GM19372 (cell line): ENCODE data around the gene GATA6.
"Not testable (repeated sequence)": the region's sequence is repeated elsewhere in the genome, so short reads cannot be mapped to it uniquely, and the experiment has no call there.

Experiments
- ATAC-seq: cut with Tn5 transposase; IDR thresholded peaks from one replicate; pipeline ENCODE4 v1.9.1; 2021; ENCODE audit warnings: mild to moderate bottlenecking, low read depth, moderate library complexity; ENCODE audit not compliant: unreplicated experiment

GATA6 gene

DNA sequence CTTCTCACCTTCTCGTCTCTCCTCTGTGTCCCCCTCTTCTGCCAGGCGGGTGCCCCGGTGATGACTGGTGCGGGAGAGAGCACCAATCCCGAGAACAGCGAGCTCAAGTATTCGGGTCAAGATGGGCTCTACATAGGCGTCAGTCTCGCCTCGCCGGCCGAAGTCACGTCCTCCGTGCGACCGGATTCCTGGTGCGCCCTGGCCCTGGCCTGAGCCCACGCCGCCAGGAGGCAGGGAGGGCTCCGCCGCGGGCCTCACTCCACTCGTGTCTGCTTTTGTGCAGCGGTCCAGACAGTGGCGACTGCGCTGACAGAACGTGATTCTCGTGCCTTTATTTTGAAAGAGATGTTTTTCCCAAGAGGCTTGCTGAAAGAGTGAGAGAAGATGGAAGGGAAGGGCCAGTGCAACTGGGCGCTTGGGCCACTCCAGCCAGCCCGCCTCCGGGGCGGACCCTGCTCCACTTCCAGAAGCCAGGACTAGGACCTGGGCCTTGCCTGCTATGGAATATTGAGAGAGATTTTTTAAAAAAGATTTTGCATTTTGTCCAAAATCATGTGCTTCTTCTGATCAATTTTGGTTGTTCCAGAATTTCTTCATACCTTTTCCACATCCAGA is 31.3 kb downstream of the GATA6 start:
- ATAC-seq: no peak

DNA sequence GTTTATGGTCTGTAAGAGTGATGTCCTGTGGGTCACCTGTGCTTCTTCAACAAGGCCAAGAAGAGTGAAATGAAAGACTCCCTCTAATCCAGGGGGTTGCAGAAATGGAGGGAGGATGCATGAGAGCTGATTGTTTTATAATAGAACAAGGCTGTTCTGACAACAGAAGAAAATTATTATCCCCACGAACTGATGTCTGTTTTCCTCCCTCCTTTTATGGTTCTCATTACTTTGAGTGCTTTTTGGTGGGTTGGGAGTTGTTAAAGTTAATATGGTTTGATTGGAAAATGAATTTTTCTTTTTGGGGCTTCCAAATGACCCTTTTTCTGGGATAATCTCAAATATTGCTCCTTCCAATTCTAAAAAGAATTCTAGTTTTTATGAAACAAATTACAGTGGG is 33.6 kb downstream of the GATA6 start:
- ATAC-seq: no peak

DNA sequence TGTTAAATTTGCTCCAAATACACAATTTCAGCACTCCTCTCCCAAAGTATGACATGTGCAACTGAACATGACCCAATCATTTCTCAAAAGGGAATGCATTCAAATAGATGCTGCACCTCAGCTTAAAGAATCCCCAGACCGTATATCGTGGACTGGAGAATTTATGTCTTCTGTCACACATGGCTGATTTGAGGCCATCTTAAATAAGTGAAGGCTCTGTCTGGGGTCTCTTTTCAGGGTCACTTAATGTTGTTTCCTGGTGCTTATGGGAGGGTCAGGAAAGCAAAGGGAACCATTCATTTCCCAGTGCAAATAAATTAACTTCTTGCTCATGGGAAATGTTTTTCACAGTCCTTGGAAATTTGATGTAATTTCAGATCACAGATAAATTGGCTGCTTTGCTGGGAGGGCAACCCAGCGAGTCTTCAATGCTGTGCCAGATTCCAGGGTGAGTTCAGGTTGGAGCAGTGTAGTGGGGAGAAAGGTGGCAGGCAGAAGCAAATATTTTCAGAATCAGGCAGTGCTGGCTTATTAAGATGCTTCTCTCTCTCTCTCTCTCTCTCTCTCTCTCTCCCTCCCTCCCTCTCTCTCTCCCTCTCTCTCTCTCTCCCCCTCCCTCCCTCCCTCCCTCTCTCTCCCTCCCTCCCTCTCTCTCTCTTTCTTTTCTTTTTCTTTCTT is 34.3 kb downstream of the GATA6 start:
- ATAC-seq: no peak

DNA sequence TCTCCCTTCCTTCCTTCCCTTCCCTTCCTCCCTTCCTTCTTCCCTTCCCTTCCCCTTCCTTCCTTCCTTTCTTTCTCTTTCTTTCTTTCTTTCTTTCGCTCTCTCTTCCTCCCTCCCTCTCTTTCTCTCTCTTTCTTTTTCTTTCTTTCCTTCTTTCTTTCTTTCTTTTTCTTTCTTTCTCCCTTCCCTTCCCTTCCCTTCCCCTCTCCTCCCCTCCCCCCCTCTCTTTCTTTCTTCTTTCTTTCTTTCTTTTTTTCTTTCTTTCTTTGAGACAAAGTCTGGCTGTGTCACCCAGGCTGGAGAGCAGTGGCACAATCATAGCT is 34.8 kb downstream of the GATA6 start:
- ATAC-seq: no peak

DNA sequence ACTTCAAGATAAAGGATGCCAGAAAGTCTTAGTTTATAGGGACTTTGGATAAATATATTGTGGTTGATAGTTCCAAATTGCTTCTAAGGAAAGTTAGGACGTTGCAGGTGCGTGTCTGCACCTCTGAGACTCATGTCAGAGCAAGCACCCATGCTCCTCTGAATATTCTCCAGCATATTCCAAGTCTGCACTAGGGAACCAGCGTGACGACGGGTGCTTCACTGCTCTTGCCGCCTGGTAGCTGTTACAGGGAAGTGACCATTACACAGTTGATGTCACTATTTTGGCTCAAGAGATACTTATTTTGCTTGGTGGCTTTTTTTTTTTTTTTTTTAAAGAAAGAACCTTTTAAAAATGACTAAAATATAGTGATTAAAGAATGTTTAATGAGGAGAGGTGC is 35.6 kb downstream of the GATA6 start:
- no peak for ATAC-seq

DNA sequence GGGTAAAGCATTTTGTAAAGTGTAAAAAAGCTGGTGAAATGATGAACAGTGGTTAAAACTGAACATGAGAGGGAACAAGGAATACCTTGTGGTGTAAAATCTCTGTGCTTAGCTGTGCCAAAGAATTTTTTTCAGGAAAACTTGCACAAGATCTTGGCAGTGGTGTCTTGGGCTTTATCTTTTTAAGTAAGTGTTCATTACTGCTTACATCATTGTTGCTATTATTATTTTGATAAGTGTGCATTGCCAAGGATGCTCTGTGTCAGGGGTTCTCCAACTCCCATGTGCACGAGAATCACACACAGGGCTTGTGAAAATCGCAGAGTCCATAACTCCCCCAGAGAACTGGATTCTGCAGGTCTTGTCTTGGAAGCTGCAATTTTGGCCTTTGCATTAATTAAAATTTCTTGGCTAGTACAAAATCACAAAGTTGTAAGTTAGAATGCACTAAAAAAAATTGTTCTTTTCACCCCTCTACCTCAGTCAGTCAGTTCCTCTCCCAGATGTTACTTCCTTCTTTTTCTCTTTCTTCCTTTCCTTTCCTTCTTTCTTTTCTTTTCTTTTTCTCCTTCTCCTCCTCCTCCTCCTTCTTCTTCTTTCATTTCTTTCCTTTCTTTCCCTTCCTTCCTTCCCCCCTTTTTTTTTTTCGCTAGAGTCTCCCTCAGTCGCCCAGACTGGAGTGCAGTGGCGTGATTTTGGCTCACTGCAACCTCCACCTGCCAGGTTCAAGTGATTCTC is 37.8 kb downstream of the GATA6 start:
- ATAC-seq: no peak

DNA sequence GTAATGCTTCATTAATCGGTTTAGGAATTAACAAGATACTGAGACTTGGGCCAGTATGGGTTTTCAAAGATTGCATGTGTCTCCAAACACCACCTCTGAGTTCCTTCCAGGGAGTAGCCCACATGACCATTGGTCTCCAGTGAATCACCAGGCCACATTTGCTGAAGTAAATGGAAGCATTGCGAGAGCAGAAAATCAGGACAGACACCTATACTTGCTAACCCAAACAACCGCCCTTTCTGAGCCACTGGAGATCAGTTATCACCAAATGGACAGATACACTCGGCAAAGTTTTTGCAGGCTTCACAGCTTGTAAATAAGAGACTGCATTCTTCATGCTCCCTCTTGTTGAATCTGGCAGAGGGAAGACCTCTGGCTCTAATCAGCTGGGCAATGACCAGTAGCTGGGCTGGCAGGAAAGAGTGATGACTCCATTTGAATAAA is 40.9 kb downstream of the GATA6 start:
- no peak for ATAC-seq

DNA sequence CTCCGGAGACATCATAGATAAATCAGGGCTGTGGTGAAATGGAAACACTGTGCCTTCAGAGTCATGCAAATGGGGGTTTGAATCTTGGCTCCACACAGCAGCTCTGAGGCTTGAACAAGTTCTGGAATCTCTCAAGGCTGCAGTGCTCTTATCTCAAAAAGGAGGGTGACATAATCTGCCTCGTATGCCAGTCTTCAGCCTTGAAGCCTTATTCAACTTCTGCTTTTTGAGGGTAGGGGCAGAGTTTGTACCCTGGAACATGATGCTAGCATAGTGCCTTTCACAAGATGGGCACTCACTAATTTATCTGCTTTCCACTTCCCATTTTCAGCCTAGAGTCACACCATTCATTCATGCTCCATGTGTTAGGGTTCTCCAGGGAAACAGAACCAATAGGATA is 42.3 kb downstream of the GATA6 start:
- ATAC-seq: no peak

DNA sequence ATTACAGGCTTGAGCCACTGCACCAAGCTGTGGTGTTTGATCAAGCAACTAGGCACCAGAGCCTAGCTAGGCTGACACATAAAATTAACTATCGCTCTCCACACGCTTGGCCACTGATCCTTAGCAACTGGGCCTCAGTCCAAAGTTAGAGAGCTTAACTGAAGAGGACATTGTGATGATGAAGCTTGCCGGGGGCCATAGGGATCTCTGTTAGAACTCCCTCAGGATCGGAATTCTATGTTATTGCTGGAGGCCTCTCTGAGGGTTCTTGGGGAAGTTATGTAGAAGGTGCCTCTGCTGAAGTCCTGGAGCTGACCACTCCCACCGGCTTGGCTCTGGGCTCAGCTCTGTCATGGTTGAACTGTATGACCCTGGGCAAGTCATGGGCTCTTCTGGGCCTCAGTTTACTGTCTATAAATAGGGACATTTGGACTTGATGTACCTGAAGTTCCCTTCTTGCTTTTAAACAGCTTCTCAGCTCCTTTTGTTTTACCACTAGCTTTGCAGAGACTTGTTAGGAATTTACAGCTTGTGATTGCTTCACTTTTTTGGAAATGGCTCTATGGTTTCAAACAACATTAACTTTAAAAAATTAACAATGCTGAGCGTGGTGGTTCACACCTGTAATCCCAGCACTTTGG is 44.1 kb downstream of the GATA6 start:
- no peak for ATAC-seq

DNA sequence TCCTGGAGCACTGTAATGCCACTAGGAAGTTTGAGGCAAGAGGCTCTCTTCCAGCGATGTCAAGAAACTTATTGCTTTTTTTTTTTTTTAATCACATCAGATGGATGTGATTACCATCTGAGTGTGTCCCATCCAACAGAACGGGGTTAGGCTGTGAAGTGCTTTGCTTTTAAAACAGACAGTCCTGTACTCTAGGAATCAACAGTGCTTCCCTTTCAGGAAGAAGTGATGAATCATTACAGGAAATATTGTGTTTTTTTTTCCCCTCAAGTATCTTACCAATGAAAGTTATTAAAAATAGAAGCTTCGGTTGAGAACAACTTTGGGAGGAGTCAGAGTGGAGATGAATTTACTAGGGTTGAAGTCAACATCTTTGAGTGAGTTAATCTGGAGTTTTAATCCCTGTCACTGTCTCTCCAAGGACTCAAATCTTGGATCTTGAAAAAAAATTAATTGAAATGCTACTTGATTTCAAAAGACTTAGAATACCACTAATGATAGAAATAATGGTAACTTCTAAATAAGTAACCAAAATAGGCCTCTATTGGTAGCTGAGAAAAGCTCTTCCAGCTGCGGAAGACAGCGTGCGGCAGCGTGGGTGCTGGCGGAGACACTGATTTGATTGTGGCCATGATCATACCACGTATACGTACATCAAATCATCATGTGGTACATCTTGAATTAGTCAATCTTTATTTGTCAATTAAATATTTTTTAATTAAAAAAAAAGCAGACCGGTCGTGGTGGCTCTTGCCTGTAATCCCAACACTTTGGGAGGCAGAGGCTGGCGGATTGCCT is 45.5 kb downstream of the GATA6 start:
- ATAC-seq: no peak

DNA sequence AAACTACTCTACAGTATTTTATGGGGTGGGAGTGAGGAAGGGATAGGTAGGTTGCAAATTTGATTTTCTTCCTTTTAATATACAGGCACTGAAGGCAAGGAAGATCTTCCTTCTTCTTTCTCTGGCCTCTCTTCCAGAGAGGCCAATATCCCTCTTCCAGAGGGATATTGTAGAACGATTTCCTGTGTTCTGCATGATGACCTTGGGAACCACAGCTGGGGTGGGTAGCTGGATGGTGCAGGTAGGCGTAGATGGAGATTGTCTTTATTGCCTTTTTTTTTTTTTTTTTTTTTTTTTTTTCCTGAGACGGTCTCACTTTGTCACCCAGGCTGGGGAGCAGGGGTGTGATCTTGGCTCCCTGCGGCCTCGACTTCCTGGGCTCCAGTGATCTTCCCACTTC is 49.4 kb downstream of the GATA6 start:
- ATAC-seq: no peak

DNA sequence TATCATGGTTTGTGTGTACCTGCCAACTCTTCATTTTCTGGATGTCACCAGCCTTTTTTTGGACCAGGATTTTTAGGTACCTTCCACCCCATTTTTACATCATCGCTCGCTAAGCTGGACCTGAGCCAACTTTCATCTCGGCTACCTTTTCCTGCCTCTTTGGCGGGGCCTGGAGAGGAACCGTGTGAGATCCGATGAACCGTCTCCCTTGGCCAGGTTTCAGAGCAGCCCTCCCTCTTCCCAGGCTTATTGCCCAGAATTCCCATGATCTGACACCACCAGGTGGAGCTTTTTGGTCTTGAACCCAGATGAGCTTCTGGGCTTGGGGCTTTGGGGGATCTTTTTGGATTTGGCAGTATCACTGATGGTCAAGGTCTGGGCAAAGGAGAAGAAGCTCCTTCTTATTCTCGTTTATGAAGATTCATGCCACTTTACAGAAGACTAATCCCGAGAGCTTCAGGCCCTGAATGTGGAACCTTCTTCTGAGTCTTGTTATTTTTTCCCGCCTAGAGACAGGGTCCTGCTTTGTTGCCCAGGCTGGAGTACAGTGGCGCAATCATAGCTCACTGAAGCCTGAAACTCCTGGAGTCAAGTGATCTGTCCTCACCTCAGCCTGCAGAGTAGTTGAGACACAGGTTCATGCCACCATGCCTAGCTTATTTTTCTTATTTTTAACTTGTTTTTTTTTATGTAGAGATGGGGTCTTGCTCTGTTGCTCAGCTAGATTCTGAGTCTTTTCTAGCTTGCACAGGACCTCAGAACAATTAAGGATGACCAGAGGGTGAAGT is 50.4 kb downstream of the GATA6 start:
- no peak for ATAC-seq

DNA sequence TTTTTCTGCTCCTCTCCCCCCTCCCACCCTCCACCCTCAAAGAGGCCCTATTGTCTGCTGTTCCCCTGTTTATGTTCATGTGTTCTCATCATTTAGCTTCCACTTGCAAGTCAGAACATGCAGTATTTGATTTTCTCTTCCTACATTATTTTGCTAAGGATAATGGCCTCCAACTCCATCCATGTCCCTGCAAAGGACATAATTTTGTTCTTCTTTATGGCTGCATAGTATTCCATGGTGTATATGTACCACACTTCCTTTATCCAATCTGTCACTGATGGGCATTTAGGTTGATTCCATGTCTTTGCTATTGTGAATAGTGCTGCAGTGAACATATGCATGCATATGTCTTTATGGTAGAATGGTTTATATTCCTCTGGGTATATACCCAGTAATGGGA is 51.2 kb downstream of the GATA6 start:
- ATAC-seq: not testable (repeated sequence)

DNA sequence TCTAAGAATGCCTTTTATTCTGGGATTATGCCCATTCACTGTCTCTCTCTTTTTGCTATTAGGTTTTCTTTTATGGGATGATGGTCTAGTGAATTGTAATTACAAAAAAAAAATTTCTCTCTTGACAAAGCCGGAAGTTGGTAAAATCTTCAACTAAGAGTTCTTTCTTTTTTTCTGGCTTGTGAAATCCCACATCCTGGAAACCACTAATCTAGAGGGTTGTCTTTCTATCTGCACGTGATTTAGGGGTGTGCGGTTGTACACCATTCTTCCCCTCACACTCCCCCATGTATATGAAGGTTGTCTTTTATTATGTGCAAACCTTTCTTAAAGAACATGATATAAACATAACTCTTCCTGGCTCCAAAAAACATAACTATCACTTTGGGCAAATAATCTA is 52.0 kb downstream of the GATA6 start:
- ATAC-seq: no peak

DNA sequence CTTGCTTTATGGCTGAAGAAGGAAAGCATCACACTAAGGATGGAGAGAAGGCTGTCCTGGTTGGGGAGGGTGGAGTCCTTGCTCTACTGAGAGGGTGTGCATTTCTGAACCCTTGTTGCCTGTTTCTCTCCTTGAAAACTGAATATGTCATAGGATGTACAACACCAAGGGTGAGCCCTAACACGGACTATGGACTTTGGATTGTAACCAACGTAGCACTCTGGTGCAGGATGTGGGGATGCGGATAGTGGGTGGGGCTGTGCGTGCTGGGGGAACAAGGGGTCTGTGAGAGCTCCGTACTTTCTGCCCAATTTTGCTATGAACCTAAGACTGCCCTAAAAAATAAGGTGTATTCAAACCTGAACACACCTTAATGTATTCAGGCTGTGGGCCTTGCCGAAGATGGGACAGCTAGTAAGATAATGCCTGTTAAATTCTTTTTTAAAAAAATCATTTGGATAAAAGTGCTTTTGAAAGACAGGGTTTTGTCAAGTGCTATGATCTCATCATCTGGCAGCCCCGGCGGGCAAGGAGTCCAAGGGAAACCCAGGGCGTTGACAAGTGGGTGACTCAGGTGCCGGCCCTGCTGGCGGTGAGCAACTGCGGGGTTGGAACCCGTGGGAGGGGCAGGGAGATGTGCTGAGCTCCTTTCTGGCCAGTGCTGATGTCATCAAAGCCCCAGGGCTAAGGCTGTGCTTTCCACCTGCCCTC is 54.0 kb downstream of the GATA6 start:
- no peak for ATAC-seq

DNA sequence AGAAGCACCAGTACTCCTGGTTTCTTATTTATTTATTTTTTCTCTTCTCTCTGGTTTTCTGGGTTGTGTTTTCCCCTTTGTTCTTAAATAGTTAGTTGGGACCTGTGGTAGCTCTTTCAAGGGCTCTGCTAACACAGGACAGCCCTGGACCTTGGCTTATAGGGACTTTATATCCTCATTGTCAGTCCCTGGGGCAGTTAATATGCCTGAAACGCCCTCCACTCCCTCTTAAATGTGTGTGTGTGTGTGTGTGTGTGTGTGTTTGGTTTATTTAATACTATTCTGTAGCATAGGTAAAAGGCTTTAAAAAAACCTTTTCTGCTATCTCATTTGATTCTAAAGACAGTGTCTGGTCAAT is 54.6 kb downstream of the GATA6 start:
- ATAC-seq: no peak

DNA sequence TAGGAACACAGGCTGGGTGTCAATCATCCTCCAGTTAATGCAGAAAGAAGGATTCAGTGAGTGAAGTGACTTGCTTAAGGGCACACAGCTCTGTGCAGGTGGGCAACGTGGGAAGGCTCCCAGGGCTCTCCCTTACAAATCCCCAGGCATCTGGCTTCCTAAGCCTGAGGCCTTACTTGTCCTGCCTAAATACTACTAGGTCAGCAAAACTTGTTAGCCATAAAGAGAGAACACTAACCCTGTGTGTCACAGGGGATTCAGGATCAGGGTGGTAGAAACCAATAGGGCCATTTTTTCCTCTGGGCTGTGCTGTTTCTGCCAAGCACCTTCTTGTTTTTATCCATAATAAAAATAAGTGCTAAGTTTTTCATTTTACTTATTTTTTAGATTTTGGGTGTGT is 55.0 kb downstream of the GATA6 start:
- ATAC-seq: no peak

DNA sequence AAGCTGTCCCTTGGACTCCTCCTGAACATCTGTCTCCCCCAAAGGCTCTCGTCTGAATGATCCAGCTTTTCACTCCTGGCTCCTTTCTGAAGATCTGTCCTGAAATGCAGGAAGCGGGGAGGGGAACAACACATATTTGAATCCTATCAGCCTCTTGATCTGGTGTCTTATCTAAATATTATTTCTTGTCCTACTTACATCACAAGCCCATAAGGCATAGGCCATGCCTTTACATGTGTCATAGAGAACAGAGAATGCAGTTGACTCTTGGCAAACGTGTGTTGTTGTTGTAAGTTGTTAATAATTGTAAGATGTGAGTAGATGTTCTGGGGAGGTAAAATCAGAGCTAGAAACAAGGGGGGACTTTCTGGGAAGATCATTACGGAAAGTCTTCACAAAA is 57.4 kb downstream of the GATA6 start:
- no peak for ATAC-seq

DNA sequence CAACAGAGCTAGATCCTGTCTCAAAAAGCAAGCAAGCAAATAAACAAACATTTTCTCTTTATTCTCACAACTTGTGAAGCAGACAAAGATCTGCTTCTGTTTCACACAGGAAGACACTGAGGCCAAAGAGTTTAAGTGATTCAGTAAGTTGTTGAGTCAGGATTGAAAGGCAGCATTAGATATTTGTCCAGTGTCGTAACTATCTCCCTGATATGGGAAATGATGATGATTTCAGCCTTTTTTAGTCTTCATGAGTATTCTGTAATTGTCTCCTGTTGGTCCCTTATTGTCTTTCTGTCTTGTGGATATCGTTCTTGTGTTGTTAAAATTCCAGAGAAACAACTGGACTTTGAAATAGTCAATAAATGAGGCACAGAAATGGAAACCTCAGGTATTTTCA is 59.6 kb downstream of the GATA6 start:
- no peak for ATAC-seq
